ENCODE measurements around the gene IL22RA2.

The IL22RA2 gene

DNA sequence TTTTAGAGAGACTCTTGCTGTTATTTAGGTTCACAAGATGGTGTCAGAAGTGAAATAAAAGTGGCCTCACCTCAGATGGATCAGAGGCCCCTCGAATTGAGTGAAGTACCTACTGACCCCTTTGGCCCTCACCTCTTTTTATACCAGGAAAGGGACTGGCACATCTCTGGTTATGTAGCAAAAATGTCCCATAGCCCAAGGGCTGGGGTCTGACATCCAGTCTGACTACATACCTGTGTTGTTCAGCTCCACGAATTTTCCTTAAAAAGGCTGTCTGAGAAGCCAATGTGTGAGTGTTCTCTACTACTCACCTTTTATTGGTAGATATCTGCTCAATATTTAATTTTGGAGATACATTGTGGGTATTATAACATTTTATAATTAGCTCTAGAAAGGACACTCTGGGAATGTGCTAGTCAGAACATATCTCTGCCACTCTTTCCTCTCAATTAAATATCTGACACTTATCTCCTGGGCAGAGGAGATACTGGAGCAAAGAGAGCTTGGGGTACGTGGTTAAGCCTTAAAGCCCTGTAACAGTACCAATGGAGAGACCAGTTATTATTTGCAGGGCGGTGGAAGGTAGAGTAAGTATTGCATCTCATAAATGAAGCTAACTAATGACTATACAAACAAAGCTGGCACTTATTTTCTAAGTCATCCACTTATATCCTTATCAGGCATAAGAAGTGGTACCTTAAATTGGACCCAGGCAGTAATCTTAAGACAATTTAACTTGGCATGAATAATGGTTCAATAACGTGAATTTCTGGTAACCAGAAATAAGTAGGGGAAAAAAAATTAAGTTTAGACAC is 20.0 kb upstream of the IL22RA2 start:
- no peak for TF ChIP-seq POLR2AphosphoS5 (IDR thresholded peaks at IDR 0.05; ENCODE audit: low read depth, low read length)
- no peak for TF ChIP-seq TAF1 (IDR thresholded peaks at IDR 0.05; ENCODE audit: borderline replicate concordance, low read depth, low read length)
- no peak for TF ChIP-seq POLR2A (IDR thresholded peaks at IDR 0.05; ENCODE audit: low read depth, low read length)

DNA sequence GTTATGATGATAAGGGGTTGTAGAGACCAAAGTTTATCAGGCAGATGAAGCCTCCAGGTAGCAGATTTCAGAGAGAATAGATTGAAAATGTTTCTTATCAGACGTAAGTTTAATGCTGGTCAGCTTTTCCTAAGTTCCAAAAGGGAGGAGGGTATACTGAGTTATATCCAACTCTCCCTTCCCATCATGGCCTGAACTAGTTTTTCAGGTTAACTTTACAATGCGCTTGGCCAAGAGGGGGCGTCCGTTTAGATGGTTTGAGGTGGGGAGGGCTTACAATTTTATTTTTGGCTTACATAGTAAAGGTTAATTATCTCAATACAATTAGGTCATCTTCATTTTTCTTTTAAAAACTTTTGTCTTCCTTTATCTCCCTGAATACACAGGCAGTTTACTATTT is 19.4 kb upstream of the IL22RA2 start:
- no peak for FAIRE-seq
- TF ChIP-seq TAF1 (IDR thresholded peaks at IDR 0.05; ENCODE audit: borderline replicate concordance, low read depth, low read length) (no peak), POLR2AphosphoS5 (IDR thresholded peaks at IDR 0.05; ENCODE audit: low read depth, low read length) (no peak), POLR2A (IDR thresholded peaks at IDR 0.05; ENCODE audit: low read depth, low read length) (no peak)

More for the DNA sequence above, 20.0 kb upstream of the IL22RA2 start:
- peak; percentile 17 for FAIRE-seq
- no peak for DNase-seq (ENCODE audit: insufficient read length)

DNA sequence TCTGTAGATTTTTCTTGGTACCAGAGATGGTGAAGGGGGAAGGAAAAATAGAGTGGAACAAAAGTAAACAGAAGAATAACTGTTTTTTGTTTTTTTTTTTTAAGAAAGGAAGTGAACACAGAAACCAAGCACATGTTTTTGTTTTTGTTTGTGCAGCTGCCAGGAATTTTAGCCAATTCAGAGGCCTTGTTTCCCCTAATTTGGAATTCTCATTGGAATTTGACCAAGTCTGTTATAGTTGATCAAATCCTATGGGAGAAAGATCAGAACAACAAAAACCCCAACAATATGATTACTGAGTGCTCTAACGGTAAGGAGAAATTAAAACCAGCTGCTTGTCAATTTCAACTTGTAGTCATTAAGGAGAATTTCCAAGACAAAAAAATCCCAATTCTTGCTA is 18.2 kb upstream of the IL22RA2 start:
- FAIRE-seq (no peak), DNase-seq (ENCODE audit: insufficient read length) (no peak)
- TF ChIP-seq POLR2AphosphoS5 (IDR thresholded peaks at IDR 0.05; ENCODE audit: low read depth, low read length): no peak
- TF ChIP-seq TAF1 (IDR thresholded peaks at IDR 0.05; ENCODE audit: borderline replicate concordance, low read depth, low read length): no peak
- no peak for TF ChIP-seq POLR2A (IDR thresholded peaks at IDR 0.05; ENCODE audit: low read depth, low read length)

More for the DNA sequence above, 19.4 kb upstream of the IL22RA2 start:
- DNase-seq (ENCODE audit: insufficient read length): no peak

DNA sequence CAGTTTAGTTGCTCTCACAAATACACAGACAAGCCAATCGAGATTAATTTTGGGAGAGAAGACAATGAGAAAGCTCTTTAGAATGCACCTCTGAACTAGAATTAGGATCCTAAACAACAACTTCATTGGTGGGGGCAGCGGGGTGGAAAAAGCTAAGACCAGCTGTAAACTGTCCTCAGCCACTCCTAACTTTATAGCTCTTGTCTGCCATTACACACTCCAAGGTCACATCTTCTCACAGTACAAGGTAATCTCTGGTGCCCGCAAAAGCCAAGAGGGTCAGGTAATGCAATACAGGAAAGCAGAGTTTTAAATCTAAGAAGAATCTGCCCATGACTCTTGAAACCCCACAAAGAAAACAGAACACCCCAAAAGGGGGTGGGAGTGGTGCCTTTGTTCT is 17.8 kb upstream of the IL22RA2 start:
- FAIRE-seq: no peak
- no peak for DNase-seq (ENCODE audit: insufficient read length)
- no peak for TF ChIP-seq POLR2A (IDR thresholded peaks at IDR 0.05; ENCODE audit: low read depth, low read length)
- TF ChIP-seq POLR2AphosphoS5 (IDR thresholded peaks at IDR 0.05; ENCODE audit: low read depth, low read length): no peak
- no peak for TF ChIP-seq TAF1 (IDR thresholded peaks at IDR 0.05; ENCODE audit: borderline replicate concordance, low read depth, low read length)

DNA sequence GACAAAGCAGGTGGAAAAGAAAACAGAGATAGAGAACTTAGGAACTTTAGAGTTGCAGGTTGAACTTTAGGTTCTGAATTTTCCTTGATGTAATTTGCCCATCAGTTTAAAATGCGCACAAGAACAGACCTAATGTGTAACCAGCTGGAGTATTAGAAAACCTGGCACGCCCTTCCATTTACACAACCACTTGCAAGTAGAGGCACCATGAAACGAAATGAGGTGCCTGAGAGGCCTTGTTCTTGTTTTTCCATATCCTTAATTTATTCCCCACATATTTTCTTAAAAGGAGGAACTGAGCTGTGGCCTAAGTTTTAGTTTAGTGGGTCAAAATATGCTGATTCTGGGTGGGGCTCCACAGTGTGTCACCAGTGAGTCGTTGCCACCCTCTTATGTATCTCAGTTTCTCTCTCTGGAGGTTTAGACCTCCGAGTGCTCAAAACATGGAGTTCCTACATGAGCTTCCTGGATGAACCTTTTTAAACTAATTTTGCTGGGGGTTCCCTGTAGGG is 17.2 kb upstream of the IL22RA2 start:
- DNase-seq (ENCODE audit: insufficient read length) (no peak), FAIRE-seq (peak; percentile 51)
- TF ChIP-seq POLR2AphosphoS5 (IDR thresholded peaks at IDR 0.05; ENCODE audit: low read depth, low read length): no peak
- no peak for TF ChIP-seq TAF1 (IDR thresholded peaks at IDR 0.05; ENCODE audit: borderline replicate concordance, low read depth, low read length)
- TF ChIP-seq POLR2A (IDR thresholded peaks at IDR 0.05; ENCODE audit: low read depth, low read length): no peak

DNA sequence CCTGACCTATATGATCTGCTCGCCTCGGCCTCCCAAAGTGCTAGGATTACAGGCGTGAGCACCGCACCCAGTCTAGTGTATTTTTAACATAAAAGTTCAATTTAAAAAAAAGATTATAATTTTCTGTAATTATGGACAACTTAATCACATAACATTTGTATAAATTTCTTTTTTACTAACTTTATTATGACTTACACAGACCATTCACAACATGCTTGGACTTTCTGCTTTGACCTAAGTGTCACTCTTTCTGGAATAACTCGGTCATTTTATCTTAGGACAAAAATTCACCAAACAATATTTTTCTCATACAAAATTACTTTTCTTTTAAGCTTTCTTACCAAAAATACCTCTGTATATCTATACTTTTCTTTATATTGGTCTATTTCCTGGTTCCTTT is 15.4 kb upstream of the IL22RA2 start:
- TF ChIP-seq TAF1 (IDR thresholded peaks at IDR 0.05; ENCODE audit: borderline replicate concordance, low read depth, low read length) (no peak), POLR2A (IDR thresholded peaks at IDR 0.05; ENCODE audit: low read depth, low read length) (no peak), POLR2AphosphoS5 (IDR thresholded peaks at IDR 0.05; ENCODE audit: low read depth, low read length) (no peak)
- no peak for FAIRE-seq
- DNase-seq (ENCODE audit: insufficient read length): no peak

DNA sequence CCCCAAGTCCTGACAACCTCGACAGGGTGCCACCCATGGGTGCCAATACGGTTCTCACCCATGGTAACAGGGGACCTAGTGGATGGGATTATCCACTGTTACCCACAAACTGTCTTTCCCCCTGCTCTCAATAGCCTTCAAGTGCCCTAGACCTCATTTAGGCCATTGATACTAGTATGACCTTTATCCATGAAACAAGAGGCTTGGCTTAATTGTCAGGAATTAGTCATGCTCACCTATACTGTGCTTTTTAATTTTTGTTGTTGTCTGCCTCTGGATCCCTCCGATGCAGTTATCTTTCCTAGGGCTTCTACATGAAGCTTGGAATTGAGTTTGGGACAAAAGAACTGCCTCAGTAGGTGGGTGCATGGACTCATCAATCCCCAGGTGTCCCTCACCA is 11.8 kb upstream of the IL22RA2 start:
- TF ChIP-seq POLR2AphosphoS5 (IDR thresholded peaks at IDR 0.05; ENCODE audit: low read depth, low read length) (no peak), POLR2A (IDR thresholded peaks at IDR 0.05; ENCODE audit: low read depth, low read length) (no peak), TAF1 (IDR thresholded peaks at IDR 0.05; ENCODE audit: borderline replicate concordance, low read depth, low read length) (no peak)
- DNase-seq (ENCODE audit: insufficient read length) (no peak), FAIRE-seq (no peak)

DNA sequence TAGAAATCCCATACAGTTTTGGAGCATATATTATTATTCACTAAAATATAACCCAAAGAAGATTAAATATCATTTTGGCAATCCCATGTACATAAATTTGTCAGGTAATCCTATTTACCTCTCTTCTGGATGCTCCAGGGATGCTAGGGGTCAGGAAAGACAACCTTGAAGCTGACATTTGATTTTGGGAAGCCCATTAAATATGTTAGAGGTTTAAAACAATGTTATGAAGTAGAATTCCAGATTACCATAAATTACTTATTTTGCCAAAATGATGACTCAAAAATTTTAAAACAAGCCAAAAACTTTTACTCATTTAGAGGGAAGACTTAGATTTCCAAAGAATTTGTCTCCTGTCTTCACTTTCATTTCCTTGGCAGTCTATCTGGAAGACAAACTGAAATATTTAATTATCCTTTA is 9.2 kb upstream of the IL22RA2 start:
- TF ChIP-seq POLR2AphosphoS5 (IDR thresholded peaks at IDR 0.05; ENCODE audit: low read depth, low read length) (no peak), TAF1 (IDR thresholded peaks at IDR 0.05; ENCODE audit: borderline replicate concordance, low read depth, low read length) (no peak), POLR2A (IDR thresholded peaks at IDR 0.05; ENCODE audit: low read depth, low read length) (no peak)
- FAIRE-seq (no peak), DNase-seq (ENCODE audit: insufficient read length) (no peak)

DNA sequence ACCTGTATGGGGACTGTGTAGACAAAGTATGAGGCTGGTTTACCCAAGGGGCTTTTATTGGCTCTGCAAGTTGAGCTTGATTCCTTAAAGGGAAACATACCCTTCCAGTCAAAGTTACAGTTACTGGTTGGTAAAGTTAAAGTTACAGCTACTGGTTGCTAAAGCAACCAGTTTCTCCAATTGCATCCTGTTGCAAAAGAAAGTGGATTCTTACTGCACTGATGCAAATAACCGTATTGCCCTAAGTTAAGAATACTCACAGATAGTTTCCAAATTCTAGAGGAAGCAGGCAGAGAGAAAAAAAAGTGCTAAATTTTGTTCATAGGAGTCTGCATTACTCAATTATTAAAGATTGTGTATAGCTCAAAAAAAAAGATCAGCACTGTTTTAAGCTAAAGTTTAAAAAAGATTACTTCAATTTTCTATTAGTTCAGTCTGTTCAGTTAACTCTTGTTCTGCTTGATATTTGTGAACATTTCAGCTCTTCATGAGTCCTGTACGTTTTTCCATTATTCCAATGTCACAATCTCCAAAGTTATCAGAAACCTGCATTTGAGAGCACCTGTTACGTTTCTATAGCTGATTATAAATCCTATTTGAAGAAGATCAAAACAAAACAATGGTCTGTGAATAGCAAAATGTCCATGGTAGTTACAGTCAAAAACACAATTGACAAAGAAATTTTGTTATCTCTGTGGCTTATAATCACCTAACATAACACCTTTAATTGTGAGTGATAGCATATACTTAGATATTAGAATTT is 8.6 kb upstream of the IL22RA2 start:
- no peak for DNase-seq (ENCODE audit: insufficient read length)
- TF ChIP-seq POLR2AphosphoS5 (IDR thresholded peaks at IDR 0.05; ENCODE audit: low read depth, low read length): no peak
- no peak for TF ChIP-seq POLR2A (IDR thresholded peaks at IDR 0.05; ENCODE audit: low read depth, low read length)
- TF ChIP-seq TAF1 (IDR thresholded peaks at IDR 0.05; ENCODE audit: borderline replicate concordance, low read depth, low read length): no peak
- no peak for FAIRE-seq

DNA sequence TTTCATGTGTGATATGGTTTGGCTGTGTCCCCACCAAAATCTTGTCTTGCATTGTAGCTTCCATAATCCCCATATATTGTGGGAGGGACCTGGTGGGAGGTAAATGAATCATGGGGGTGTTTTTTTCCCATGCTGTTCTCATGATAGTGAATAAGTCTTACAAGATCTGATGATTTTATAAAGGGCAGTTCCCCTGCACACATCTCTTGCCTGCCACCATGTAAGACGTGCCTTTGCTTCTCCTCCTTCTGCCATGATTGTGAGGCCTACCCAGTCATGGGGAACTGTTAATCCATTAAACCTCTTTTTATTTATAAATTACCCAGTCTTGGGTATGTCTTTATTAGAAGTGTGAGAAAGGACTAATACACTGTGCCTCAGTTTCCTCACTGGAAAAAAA is 4.2 kb upstream of the IL22RA2 start:
- FAIRE-seq (no peak), DNase-seq (ENCODE audit: insufficient read length) (no peak)
- TF ChIP-seq POLR2AphosphoS5 (IDR thresholded peaks at IDR 0.05; ENCODE audit: low read depth, low read length) (no peak), POLR2A (IDR thresholded peaks at IDR 0.05; ENCODE audit: low read depth, low read length) (no peak), TAF1 (IDR thresholded peaks at IDR 0.05; ENCODE audit: borderline replicate concordance, low read depth, low read length) (no peak)

DNA sequence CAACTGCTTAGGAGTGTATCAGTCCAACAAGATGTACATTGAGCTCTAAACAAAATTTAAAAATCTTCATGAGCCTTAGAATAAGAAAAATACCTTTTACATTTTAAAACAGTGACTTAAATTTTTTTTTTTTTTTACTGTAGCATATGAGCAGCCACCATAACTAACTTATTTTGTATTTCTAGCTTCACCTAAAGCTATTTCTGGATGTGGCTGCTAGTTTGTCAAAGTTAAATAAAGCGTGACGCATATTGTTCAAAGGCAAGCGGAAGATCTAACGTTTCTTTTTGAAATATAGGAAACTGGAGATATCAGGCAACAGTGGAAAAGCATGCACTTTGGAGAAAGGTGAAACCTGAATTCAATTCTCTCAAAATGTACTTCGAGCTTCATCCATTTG is 3.3 kb upstream of the IL22RA2 start:
- TF ChIP-seq POLR2AphosphoS5 (IDR thresholded peaks at IDR 0.05; ENCODE audit: low read depth, low read length) (no peak), TAF1 (IDR thresholded peaks at IDR 0.05; ENCODE audit: borderline replicate concordance, low read depth, low read length) (no peak), POLR2A (IDR thresholded peaks at IDR 0.05; ENCODE audit: low read depth, low read length) (no peak)
- no peak for DNase-seq (ENCODE audit: insufficient read length)
- FAIRE-seq: no peak
